NCI-H2081 treated with DMSO at 0.1 percent for 48 hours (cell line): ENCODE measurements around the gene DSCAML1.
"Not testable (repeated sequence)": the region's sequence is repeated elsewhere in the genome, so short reads cannot be mapped to it uniquely, and the experiment has no call there.

Source experiments
- DNase-seq: peaks from one replicate; lab custom pipeline; 2025; lab: John Stamatoyannopoulos, UW

Gene DSCAML1

DNA sequence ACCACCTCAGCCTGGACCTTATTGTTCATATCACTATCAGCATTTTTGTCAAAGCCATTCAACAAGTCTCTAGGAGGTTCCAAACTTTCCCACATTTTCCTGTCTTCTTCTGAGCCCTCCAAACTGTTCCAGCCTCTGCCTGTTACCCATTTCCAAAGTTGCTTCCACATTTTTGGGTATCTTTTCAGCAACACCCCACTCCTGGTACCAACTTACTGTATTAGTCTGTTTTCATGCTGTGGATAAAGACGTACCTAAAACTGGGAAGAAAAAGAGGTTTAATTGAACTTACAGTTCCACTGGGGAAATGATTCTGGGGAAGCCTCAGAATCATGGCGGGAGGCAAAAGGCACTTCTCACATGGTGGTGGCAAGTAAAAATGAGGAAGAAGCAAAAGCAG lies 391.1 kb downstream of the DSCAML1 start:
- not testable (repeated sequence) for DNase-seq

DNA sequence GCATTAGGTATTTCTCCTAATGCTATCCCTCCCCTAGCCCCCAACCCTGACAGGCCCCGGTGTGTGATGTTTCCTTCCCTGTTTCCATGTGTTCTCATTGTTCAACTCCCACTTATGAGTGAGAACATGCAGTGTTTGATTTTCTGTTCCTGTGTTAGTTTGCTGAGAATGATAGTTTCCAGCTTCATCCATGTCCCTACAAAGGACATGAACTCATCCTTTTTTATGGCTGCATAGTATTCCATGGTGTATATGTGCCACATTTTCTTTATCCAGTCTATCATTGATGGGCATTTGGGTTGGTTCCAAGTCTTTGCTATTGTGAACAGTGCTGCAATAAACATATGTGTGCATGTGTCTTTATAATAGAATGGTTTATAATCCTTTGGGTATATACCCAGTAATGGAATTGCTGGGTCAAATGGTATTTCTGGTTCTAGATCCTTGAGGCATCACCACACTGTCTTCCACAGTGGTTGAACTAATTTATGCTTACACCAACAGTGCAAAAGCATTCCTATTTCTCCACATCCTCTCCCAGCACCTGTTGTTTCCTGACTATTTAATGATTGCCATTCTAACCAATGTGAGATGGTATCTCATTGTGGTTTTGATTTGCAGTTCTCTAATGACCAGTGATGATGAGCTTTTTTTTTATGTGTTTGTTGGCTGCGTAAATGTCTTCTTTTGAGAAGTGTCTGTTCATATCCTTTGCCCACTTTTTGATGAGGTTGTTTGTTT lies 397.7 kb downstream of the DSCAML1 start:
- not testable (repeated sequence) for DNase-seq

DNA sequence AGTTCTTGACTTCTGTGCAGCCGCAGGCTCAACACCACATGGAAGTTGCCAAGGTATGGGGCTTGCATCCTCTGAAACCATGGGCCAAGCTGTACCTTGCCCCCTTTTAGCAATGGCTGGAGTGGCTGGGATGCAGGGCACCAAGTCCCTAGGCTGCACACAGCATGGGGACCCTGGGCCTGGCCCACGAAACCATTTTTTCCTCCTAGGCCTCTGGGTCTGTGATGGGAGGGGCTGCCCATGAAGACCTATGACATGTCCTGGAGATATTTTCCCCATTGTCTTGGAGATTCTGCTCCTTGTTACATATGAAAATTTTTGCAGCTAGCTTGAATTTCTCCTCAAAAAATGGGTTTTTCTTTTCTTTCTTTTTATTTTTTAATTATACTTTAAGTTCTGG lies 398.4 kb downstream of the DSCAML1 start:
- not testable (repeated sequence) for DNase-seq

DNA sequence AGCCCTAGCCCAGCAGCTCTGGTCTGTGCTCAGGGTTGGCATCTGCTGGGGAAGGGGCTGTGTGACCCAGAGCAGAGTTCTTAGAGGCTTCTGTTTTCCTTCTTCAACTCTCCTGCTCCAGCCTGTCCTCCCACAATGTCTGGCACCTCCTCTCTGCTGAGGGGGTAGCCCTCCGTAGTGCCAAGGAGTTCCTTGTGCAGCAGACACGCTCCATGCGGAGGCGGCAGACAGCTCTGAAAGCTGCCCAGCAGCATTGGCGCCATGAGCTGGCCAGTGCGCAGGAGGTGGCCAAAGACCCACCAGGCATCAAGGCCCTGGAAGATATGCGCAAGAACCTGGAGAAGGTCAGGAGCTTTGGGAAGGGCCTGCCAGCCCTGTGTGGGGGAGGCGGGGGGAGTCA lies 400.0 kb downstream of the DSCAML1 start:
- no peak for DNase-seq

DNA sequence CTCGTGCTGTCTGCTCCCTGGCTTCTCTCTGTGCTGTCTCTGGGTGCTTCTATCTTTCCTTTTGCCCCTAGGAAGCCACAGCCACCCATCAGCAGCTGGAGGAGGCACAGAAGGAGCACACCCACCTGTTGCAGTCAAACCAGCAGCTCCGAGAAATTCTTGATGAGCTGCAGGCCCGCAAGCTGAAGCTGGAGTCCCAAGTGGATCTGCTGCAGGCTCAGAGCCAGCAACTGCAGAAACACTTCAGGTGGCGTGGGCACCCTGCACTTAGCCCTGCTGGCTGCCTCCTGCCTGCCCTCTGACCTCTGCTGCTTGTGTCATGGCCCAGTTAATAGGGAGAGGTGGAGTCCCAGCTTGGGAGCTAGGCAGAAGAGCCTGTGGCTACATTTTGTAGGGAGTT lies 401.5 kb downstream of the DSCAML1 start:
- no peak for DNase-seq

DNA sequence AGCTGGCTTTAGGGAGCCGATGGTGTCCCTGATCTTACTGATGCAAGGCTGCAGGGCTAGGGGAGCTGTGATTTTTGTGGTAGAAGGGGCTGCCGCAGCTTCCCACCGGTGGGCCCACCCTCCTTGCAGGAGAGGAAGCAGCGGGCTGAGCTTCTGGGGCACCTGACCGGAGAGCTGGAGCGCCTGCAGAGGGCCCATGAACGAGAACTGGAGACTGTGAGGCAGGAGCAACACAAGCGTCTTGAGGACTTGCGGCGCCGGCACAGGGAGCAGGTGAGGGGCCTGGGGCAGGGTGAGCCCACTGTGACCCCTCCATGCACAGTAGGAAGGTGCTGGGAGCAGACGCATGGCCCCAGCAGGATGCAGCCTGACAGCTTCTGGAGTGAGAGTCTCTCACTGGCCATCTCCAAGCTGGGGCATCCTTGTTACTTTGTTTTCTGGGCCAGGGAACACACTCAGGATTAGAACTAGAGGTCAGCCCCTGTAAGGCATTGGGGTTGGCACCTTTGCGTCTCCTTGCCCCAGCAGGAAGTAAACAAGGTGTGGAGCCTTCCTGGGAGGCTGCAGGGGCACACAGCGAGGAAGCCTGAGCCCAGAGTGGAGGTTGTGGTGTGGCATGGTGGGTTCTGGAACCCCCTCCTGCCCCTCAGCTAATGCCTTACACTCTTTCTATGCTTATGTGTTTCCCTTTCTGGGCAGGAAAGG lies 402.6 kb downstream of the DSCAML1 start:
- DNase-seq, result no peak

DNA sequence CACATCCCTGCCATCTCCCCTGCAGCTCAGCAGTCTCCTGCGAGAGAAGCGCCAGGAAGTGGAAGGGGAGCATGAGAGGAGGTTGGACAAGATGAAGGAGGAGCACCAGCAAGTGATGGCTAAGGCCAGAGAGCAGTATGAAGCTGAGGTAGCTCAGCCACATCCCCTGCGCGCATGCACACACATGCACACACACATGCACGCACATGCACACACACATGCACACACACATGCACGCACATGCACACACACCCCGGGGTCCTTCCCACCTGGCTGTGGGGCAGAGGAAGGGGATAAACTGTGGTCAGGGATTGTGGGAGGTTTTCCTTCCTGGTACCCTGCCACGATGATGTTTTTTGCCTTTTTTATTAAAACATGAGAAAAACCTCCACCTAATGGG lies 404.0 kb downstream of the DSCAML1 start:
- DNase-seq, result no peak

DNA sequence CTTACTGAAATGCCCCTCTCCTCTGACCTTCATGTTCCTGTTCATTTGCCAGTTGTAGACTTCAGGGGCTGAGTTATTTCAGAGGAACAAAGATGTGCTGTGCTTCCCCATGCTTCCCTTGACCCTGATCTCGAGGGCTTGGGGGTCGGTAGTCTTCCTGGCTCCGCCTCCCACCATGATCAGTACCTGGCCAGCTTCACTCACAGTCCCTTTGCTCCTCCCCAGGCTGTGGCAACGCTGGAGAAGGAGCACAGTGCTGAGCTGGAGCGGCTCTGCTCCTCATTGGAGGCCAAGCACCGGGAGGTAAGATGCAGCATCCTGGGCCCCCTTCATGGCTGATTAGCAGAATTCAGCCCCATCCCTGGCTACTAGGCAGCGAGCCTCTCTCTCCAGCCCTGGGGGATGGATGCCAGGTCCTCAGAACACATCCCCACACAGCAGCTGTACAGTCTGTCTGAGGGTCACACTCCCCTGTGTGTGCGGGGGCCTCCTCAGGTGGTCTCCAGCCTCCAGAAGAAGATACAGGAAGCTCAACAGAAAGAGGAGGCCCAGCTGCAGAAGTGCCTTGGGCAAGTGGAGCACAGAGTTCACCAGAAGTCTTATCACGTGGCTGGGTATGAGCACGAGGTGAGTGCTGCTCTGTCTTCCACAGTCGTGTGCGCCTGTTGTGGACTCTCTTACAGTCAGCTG lies 404.9 kb downstream of the DSCAML1 start:
- no peak for DNase-seq

DNA sequence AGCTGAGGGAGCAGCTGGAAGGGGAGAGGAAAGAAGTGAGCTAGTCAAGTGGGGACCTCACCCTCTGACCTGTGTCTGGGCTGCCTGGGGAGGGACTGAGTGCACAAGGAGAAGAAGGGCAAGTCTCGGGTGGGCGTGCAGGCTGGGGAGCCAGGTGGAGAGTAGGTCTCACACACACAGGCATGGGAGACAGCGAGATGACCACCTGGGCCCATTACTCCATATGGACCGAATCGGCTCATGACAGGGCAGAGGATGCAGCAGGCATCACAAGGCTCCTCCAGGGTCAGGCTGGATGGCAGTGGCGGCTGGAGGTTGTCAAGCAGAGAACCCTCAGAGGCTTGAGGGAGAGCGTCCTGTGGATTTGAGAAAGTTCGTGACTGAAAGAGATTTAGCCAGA lies 405.8 kb downstream of the DSCAML1 start:
- no peak for DNase-seq

DNA sequence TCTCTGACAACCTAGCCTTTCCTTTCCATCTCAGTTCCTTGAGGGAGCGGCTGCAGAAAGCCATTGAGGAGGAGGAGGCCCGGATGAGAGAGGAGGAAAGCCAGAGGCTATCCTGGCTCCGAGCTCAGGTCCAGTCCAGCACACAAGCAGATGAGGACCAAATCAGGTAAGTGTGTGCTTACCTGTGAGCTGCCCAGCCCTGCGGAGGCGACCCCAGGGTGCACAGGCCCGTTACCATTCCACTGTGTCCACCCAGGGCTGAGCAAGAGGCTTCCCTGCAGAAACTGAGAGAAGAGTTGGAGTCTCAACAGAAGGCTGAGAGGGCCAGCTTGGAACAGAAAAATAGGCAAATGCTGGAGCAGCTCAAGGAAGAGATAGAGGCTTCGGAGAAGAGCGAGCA lies 406.3 kb downstream of the DSCAML1 start:
- DNase-seq, result no peak

DNA sequence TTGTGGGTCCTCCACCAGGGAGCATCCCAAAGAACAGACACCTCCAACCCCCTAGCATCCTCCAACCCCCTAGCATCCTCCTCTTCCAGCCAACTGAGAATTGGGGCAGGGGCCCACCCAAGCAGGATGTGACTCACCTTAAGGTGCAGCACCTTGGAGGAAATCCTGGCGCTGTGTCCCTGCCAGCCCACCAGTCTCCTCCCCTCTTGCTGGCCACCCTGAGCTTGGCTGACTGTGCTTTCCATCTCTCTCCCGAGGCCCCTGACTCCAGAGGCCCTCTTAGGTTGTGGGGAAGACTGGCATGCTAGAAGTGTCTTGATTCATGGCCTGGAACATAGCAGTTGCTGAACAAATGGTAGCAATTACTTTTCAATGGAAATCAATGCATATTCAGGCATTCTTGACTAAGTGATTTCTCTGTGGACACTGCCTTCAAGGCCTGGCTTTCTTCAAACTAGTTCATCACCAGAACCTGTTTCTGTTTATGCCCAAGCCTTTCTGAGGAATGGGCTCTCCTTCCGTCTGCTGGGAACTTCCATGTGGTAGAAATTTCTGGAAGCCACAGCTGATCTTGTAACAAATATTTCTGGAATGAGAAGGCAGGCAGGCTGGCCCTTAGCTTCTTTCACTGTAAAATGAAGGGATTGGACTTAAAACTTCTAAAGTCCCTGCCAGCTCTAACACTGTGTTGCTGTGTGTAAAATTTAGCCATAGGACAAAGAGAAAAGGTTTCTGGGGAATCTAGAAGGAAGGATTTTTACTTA lies 408.8 kb downstream of the DSCAML1 start:
- no peak for DNase-seq

DNA sequence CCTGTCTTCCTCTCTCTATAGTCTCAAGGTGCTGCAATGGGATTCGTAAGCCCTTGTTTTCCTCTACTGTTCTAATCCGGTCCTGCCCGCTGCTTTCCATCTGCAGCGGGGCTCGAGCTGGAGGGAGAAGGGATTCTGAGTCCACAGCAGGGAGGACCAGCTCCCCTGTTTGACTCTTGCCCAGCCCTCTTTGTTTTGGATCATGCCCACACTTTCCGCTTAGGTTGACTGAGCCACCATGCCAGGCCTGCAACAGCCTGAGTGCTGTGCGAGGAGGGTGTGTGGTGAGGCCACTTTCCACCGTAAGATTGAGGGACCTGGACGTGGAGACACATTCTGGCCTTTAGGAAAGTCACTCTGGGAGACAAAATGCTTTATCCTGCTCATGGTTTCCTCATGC lies 411.1 kb downstream of the DSCAML1 start:
- no peak for DNase-seq

DNA sequence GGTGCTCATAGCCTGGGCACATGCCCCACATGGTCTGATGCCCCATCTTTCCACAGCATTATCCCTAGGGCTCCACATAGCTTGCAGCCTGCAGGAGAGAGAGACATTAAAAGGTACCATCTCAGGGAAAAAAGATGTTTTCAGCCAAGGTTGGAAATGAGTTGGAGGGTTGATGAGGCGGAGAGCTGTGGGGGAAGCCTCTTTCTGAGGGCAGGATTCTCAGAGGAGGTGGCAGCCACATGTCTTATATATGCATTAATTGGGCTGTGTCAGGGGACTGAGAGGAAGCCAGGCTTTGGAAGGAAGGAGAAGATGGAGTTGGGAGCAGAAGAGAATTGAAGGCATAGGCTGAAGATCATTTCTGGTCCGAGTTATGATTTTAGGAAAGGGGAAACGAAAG lies 411.5 kb downstream of the DSCAML1 start:
- DNase-seq, result no peak

DNA sequence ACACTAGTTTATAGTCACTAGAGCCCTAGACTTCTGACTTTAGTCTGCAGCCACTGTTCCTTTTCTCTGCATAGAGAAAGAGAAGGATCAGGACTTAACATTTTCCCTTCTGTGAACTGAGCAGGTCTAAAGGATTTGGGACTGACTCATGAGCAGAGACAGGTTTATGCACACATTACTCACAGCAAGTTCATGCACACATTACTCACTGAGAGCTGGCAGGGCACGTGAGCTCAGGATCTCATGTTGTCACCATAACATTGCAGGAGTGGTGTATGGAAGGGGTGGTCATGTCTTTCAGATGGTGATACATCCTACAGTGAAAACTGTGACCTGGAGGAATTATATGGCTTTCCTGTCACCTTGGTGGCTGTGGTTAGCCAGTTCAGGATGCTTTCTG lies 413.0 kb downstream of the DSCAML1 start:
- no peak for DNase-seq

DNA sequence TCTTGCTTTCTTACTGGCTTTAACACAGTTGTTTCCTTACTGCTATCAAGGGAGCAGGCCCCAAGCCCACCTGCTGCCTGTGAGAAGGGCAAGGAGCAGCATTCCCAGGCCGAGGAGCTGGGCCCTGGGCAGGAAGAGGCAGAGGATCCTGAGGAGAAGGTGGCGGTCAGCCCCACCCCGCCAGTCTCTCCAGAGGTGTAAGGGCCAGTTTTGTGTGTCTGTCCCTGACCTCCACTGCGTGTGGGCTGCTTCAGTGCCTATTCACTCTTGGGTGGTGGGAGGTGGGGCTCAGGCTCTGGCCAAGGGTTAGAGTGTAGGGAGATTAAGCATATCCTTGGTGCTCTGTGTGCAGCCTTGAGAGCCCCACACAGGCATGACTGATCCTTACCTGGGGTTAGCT lies 414.3 kb downstream of the DSCAML1 start:
- DNase-seq, result no peak

DNA sequence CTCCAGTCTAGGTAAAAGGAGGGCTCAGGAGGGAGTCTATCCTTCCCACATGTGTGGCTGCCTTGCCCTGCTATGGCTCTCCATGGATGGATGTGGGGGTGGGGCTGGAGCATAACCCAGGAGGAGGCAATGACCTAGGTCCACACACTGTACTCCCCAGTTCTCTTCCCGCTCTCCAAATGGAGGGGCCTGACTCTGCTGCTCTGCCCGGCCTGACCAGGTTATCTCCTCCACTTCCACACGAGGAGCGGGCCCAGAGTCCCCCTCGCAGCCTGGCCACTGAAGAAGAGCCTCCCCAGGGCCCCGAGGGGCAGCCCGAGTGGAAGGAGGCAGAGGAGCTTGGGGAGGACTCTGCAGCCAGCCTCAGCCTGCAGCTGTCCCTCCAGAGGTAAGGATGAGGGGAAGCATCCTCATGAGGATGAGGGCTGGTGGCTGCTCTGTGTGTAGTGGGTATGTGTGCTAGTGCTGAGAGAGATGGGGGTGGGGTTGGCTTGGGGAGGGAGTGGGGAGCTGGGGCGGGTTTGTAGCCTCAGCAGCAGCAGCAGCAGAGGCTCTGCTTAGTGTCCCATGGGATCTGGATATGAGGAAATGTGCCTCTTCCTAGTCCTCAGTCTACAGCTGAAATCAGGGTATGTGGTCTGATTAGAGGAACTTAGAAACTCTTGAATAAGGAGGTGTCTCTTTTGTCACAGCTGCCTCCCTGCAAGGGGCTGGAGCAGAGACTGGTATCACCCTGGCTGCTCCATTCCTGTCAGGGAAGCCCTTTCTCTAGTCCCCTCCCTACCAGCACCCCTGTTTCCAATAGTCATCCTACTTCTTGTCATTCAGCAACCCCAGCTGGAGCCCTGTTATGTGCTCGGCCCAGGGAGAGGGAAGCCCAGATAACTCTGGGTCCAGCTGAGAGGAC lies 415.3 kb downstream of the DSCAML1 start:
- DNase-seq, result no peak

DNA sequence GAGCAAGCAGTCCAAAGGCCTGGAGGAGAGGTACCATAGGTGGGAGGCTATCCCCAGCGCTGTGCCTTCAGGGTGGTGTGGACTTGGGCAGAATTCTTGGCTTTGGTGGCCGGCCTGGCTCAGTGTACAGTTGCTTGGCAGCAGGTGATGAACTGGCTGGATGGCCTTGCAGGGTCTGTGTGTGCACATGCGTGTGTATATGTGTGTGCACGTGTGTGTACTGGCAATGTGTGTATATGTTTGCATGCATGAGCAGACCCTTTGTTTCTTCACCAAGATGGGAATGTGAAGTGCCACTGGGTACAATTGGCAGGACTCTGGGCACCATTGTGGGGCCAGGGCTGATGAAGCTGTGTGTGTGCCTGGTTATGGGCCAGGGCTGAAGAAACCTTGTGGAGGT lies 416.3 kb downstream of the DSCAML1 start:
- no peak for DNase-seq

DNA sequence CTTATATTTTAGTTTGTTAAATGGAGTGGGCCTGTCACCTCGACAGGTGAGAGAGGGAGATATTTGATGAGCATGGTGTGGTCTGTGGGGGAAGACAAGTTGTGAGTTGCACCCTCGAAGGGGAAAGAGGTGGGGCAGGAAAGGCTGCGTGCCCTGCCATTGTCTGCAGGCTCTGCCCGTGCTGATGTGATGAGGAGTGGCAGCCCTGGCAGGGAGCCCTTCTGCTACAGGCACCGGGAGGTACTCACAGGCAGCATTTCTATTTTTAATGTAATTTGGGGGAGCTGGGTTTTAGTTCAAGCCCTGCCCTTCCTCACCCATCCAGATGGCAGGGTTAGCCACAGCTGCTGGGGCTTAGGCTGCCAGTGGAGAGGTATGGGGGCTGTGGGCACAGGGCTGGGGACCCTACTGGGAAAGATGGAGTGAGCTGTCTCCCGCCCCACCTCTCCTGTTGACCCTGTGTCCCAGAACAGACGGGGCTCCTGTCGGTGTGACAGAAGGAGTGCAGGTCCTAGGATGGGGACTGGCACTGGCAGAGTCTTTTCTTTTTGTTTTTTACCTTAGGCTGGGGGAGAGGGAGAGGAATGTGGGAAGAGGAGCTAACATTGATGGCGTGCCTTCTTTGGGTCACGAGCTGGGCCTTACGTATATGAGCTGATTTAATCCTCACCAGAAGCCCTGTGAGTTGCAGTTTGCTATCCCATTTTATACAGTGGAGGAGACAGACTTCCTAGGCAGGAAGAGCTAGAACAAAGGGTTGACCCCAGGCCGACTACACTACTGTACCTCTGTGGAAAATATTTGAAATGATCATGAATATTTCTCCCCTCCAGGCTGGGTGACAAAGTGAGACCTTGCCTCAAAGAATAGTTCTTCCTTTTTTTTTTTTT lies 417.8 kb downstream of the DSCAML1 start:
- DNase-seq, result no peak
